Right ventricle myocardium superior (tissue), 1 donor: ENCODE measurements around the gene DIP2B. TPM values are rescaled to one million over a fixed set of nuclear protein-coding genes. Genes with fewer than 3 reads are reported as not detected.
"Not testable (repeated sequence)": the region's sequence is repeated elsewhere in the genome, so short reads cannot be mapped to it uniquely, and the experiment has no call there.

ENCODE experiments used
- ATAC-seq: fragments of 200-7000 bp; cut with Tn5 transposase; one replicate; pipeline ENCODE4 v1.9.1; 2020; ENCODE audit warnings: mild to moderate bottlenecking; ENCODE audit not compliant: poor library complexity
- DNase-seq: peaks from one replicate; pipeline ENCODE4 v3.0.0-alpha.2; 2020
- intact Hi-C: fragments of 100-400 bp; cut with DNase I; formaldehyde crosslinking; loops from one replicate; pipeline ENCODE4 v1.11.2; 2022
- total RNA-seq: library from RNA; stranded (reverse); fragmentation: NEBNext Ultra II Directional; extraction: Animal tissue kit (Norgen Biotek cat#: 25700); gene quantifications from one replicate; pipeline ENCODE4 v1.2.1, GENCODE V29; 2021
- donor health status: DM: no; HTN: yes; CAD: no; lungs with severe emphysema.

Gene DIP2B
- total RNA-seq, 1 donor from 2014 or later: 10.1 TPM

- ATAC-seq, DNase-seq, intact Hi-C loops: not testable (repeated sequence)
Observed at GRCh38 chr12:50681064-50681463, 176.3 kb downstream of the DIP2B start.

GRCh38 chr12:50685641-50686040 lies 180.9 kb downstream of the DIP2B start:
- intact Hi-C loops: no loop called here
- DNase-seq: no peak
- ATAC-seq: no peak

- intact Hi-C loops: no loop called here
- no peak for ATAC-seq
- DNase-seq: no peak
Observed at GRCh38 chr12:50686406-50686805, 181.6 kb downstream of the DIP2B start.

- no peak for DNase-seq
- no peak for ATAC-seq
- intact Hi-C loops: no loop called here
Observed at GRCh38 chr12:50686976-50687375, 182.2 kb downstream of the DIP2B start.

GRCh38 chr12:50689437-50689836 lies 184.7 kb downstream of the DIP2B start:
- no peak for ATAC-seq
- no peak for DNase-seq
- intact Hi-C loops: no loop called here

- DNase-seq: peak; percentile 56
- ATAC-seq: peak; percentile 97
- intact Hi-C loops: no loop called here
Observed at GRCh38 chr12:50690925-50691324, 186.1 kb downstream of the DIP2B start.

GRCh38 chr12:50695961-50696360 lies 191.2 kb downstream of the DIP2B start:
- DNase-seq (no peak), ATAC-seq (no peak)
- intact Hi-C loops: no loop called here

- ATAC-seq (no peak), DNase-seq (no peak)
- intact Hi-C loops: no loop called here
Observed at GRCh38 chr12:50696931-50697330, 192.1 kb downstream of the DIP2B start.

GRCh38 chr12:50699154-50699553 lies 194.4 kb downstream of the DIP2B start:
- no peak for DNase-seq
- intact Hi-C loops: no loop called here
- ATAC-seq: no peak

GRCh38 chr12:50699940-50700339 lies 195.2 kb downstream of the DIP2B start:
- DNase-seq: no peak
- intact Hi-C loops: no loop called here
- ATAC-seq: no peak

- ATAC-seq (no peak), DNase-seq (no peak)
- intact Hi-C loops: no loop called here
Observed at GRCh38 chr12:50706606-50707005, 201.8 kb downstream of the DIP2B start.

GRCh38 chr12:50707396-50707795 lies 202.6 kb downstream of the DIP2B start:
- intact Hi-C loops: no loop called here
- peak; percentile 73 for ATAC-seq
- no peak for DNase-seq

- no peak for DNase-seq
- no peak for ATAC-seq
- intact Hi-C loops: no loop called here
Observed at GRCh38 chr12:50708631-50709030, 203.8 kb downstream of the DIP2B start.

GRCh38 chr12:50711121-50711520 lies 206.3 kb downstream of the DIP2B start:
- no peak for DNase-seq
- peak; percentile 48 for ATAC-seq
- intact Hi-C loops: no loop called here

GRCh38 chr12:50715174-50715573 lies 210.4 kb downstream of the DIP2B start:
- no peak for DNase-seq
- ATAC-seq: no peak
- intact Hi-C loops: no loop called here

- DNase-seq (no peak), ATAC-seq (no peak)
- intact Hi-C loops: no loop called here
Observed at GRCh38 chr12:50718760-50719159, 214.0 kb downstream of the DIP2B start.

GRCh38 chr12:50720085-50720484 lies 215.3 kb downstream of the DIP2B start:
- intact Hi-C loops: loop anchor here (10.0 kb wide), 1 partner anchor 75 kb away; no protein-coding TSS in a partner anchor
- no peak for ATAC-seq
- DNase-seq: no peak

GRCh38 chr12:50720501-50720900 lies 215.7 kb downstream of the DIP2B start:
- DNase-seq: no peak
- intact Hi-C loops: loop anchor here (10.0 kb wide), 1 partner anchor 76 kb away; no protein-coding TSS in a partner anchor

GRCh38 chr12:50723865-50724264 lies 219.1 kb downstream of the DIP2B start:
- DNase-seq (no peak), ATAC-seq (no peak)
- intact Hi-C loops: loop anchor here (10.0 kb wide), 1 partner anchor 79 kb away; no protein-coding TSS in a partner anchor

More at GRCh38 chr12:50720501-50720900, 215.7 kb downstream of the DIP2B start:
- ATAC-seq: no peak

- no peak for DNase-seq
- intact Hi-C loops: loop anchor here (10.0 kb wide), 1 partner anchor 80 kb away; no protein-coding TSS in a partner anchor
- no peak for ATAC-seq
Observed at GRCh38 chr12:50725011-50725942, 220.5 kb downstream of the DIP2B start.
